Chondrocyte (in vitro differentiated cells): ENCODE measurements around the gene KIF3C. TPM values are rescaled to one million over a fixed set of nuclear protein-coding genes. Genes with fewer than 3 reads are reported as not detected.

Source experiments
- DNase-seq: peaks from one replicate; pipeline ENCODE4 v3.0.0; 2021; ENCODE audit warnings: mixed read lengths, low spot score
- H3K27ac Mint-ChIP-seq: one replicate; pipeline ENCODE4 v1.8.0; 2021; ENCODE audit warnings: mild to moderate bottlenecking, moderate library complexity, mixed read lengths; ENCODE audit not compliant: unreplicated experiment
- H3K27me3 Mint-ChIP-seq: 2 replicates; pipeline ENCODE4 v1.8.0; 2021; ENCODE audit warnings: low read depth, mixed read lengths
- H3K36me3 Mint-ChIP-seq: 2 replicates; pipeline ENCODE4 v1.8.0; 2021; ENCODE audit warnings: low read depth, mixed read lengths
- H3K4me1 Mint-ChIP-seq: 2 replicates; pipeline ENCODE4 v1.8.0; 2021; ENCODE audit warnings: low read depth, mild to moderate bottlenecking, mixed read lengths
- H3K4me3 Mint-ChIP-seq: one replicate; pipeline ENCODE4 v1.8.0; 2021; ENCODE audit warnings: mild to moderate bottlenecking, moderate library complexity, mixed read lengths; ENCODE audit not compliant: unreplicated experiment
- H3K9me3 Mint-ChIP-seq: 2 replicates; pipeline ENCODE4 v1.8.0; 2021; ENCODE audit warnings: low read depth, mixed read lengths
- CTCF ChIP-seq: fragments of 200-600 bp; sonication (generic); IDR thresholded peaks from 2 replicates; pipeline ENCODE4 v1.5.0; 2021; ENCODE audit warnings: antibody characterized with exemption, mild to moderate bottlenecking, moderate library complexity
- total RNA-seq: library from RNA; stranded (reverse); gene quantifications from 3 replicates; pipeline ENCODE4 v1.2.1, GENCODE V29; 2021

KIF3C gene
- total RNA-seq, 1 donor from 2014 or later, result 37.3 TPM

- H3K4me3 Mint-ChIP-seq, result peak overlapping the region; percentile 83
- peaks cover 54% of the 10 kb centered on the region for H3K4me1 Mint-ChIP-seq
- H3K9me3 Mint-ChIP-seq, result no peaks in the 10 kb centered on the region
- no peak overlapping the region for H3K27ac Mint-ChIP-seq
- no peak for DNase-seq
- TF ChIP-seq CTCF, result no peak
- peaks cover 3% of the 10 kb centered on the region for H3K36me3 Mint-ChIP-seq
- H3K27me3 Mint-ChIP-seq, result no peaks in the 10 kb centered on the region
Measured at GRCh38 chr2:25980951-25981350, 1.3 kb downstream of the KIF3C start.

GRCh38 chr2:25980076-25980887 is 2.0 kb downstream of the KIF3C start:
- no peak for TF ChIP-seq CTCF

GRCh38 chr2:25979001-25979400 is 3.3 kb downstream of the KIF3C start:
- Mint-ChIP-seq H3K4me1 (peaks cover 54% of the 10 kb centered on the region), H3K36me3 (peaks cover 4% of the 10 kb centered on the region), H3K27ac (peak overlapping the region; percentile 22), H3K27me3 (no peaks in the 10 kb centered on the region), H3K9me3 (no peaks in the 10 kb centered on the region), H3K4me3 (peak overlapping the region; percentile 45)
- no peak for DNase-seq
- no peak for TF ChIP-seq CTCF

More at GRCh38 chr2:25980076-25980887, 2.0 kb downstream of the KIF3C start:
- H3K27me3 Mint-ChIP-seq, result no peaks in the 10 kb centered on the region
- peaks cover 3% of the 10 kb centered on the region for H3K36me3 Mint-ChIP-seq
- H3K9me3 Mint-ChIP-seq, result no peaks in the 10 kb centered on the region
- H3K4me1 Mint-ChIP-seq, result peaks cover 54% of the 10 kb centered on the region
- H3K27ac Mint-ChIP-seq, result no peak overlapping the region
- H3K4me3 Mint-ChIP-seq, result peak overlapping the region; percentile 28
- DNase-seq, result no peak

- Mint-ChIP-seq H3K27me3 (no peaks in the 10 kb centered on the region), H3K9me3 (no peaks in the 10 kb centered on the region), H3K4me1 (peaks cover 54% of the 10 kb centered on the region), H3K27ac (peak overlapping the region; percentile 62), H3K36me3 (peaks cover 4% of the 10 kb centered on the region), H3K4me3 (no peak overlapping the region)
- no peak for DNase-seq
- TF ChIP-seq CTCF, result no peak
Measured at GRCh38 chr2:25977768-25978167, 4.5 kb downstream of the KIF3C start.

- Mint-ChIP-seq H3K36me3 (peaks cover 6% of the 10 kb centered on the region), H3K27ac (peak overlapping the region; percentile 62), H3K27me3 (no peaks in the 10 kb centered on the region), H3K4me1 (peaks cover 56% of the 10 kb centered on the region), H3K9me3 (no peaks in the 10 kb centered on the region), H3K4me3 (peak overlapping the region; percentile 7)
- no peak for TF ChIP-seq CTCF
- DNase-seq, result no peak
Measured at GRCh38 chr2:25976983-25977741, 5.1 kb downstream of the KIF3C start.
